ENCODE data around the gene SSH2.

DNA sequence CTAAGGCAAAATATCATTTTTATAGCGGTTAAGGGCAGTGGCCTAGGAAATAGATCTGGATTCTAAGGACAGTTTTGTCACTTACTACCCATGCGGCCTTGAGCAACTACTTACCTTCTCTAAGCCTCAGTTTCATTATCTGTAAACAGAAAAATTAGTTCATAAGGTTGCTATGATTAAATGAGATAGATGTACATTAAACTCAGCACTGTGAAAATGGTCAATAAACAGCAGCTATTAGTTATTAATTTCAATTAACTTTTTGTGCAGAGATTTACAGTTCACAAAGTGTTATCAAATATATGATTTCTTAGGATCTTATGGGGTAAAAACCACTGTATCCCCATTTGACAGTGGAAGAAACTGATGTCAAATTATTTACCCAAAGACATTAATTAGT is 171.8 kb downstream of the SSH2 start:
- TF ChIP-seq, protein P1, sequence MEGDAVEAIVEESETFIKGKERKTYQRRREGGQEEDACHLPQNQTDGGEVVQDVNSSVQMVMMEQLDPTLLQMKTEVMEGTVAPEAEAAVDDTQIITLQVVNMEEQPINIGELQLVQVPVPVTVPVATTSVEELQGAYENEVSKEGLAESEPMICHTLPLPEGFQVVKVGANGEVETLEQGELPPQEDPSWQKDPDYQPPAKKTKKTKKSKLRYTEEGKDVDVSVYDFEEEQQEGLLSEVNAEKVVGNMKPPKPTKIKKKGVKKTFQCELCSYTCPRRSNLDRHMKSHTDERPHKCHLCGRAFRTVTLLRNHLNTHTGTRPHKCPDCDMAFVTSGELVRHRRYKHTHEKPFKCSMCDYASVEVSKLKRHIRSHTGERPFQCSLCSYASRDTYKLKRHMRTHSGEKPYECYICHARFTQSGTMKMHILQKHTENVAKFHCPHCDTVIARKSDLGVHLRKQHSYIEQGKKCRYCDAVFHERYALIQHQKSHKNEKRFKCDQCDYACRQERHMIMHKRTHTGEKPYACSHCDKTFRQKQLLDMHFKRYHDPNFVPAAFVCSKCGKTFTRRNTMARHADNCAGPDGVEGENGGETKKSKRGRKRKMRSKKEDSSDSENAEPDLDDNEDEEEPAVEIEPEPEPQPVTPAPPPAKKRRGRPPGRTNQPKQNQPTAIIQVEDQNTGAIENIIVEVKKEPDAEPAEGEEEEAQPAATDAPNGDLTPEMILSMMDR (IDR thresholded peaks at IDR 0.05), result no peak
- no peak for TF ChIP-seq EP300 (IDR thresholded peaks at IDR 0.05)
